RPMI7951 (cell line): ENCODE measurements around the gene PI4KA. TPM values are rescaled to one million over a fixed set of nuclear protein-coding genes. Genes with fewer than 3 reads are reported as not detected.
"Not testable (repeated sequence)": the region's sequence is repeated elsewhere in the genome, so short reads cannot be mapped to it uniquely, and the experiment has no call there.

Experiments
- DNase-seq: peaks from one replicate; pipeline ENCODE4 v3.0.0-alpha.2; 2012; ENCODE audit warnings: low read depth
- total RNA-seq: library from RNA; depleted of rRNA; stranded (reverse); fragments of >200 nt; shearing (Covaris generic); gene quantifications from 2 replicates; pipeline ENCODE4 v1.2.3, GENCODE V29; 2014; rRNA removed

Gene PI4KA
- total RNA-seq: 17.8 and 19.4 TPM in 2 replicates

- DNase-seq: peak; percentile 97
Observed at GRCh38 chr22:20858615-20859416, at the start of gene PI4KA, which contains the start of gene SNAP29. Gene PI4KA (minus strand): TSS chr22:20858811. CDS start chr22:20858725, 86 bp downstream. Gene SNAP29 (plus strand): TSS chr22:20859007. CDS start chr22:20859111, 104 bp downstream.

- DNase-seq: no peak
Observed at GRCh38 chr22:20906387-20906767, 47.8 kb upstream of the PI4KA start.

GRCh38 chr22:20905415-20906386, 47.1 kb upstream of the PI4KA start:
- no peak for DNase-seq

GRCh38 chr22:20904980-20905355, 46.4 kb upstream of the PI4KA start:
- peak; percentile 8 for DNase-seq

GRCh38 chr22:20904008-20904979, 45.7 kb upstream of the PI4KA start:
- peak; percentile 83 for DNase-seq

- DNase-seq: no peak
Observed at GRCh38 chr22:20903093-20903492, 44.5 kb upstream of the PI4KA start.

GRCh38 chr22:20901093-20902033, 42.8 kb upstream of the PI4KA start:
- DNase-seq: not testable (repeated sequence)

- no peak for DNase-seq
Observed at GRCh38 chr22:20899827-20900423, 41.3 kb upstream of the PI4KA start.

GRCh38 chr22:20897737-20898136, 39.1 kb upstream of the PI4KA start:
- DNase-seq: not testable (repeated sequence)

GRCh38 chr22:20890975-20891374, 32.4 kb upstream of the PI4KA start:
- DNase-seq: no peak

GRCh38 chr22:20889904-20890540, 31.4 kb upstream of the PI4KA start:
- DNase-seq: no peak

GRCh38 chr22:20889025-20889704, 30.6 kb upstream of the PI4KA start:
- no peak for DNase-seq

GRCh38 chr22:20887375-20887774, 28.8 kb upstream of the PI4KA start:
- peak; percentile 93 for DNase-seq

- peak; percentile 88 for DNase-seq
Observed at GRCh38 chr22:20885557-20886323, 27.1 kb upstream of the PI4KA start.

- DNase-seq: no peak
Observed at GRCh38 chr22:20885017-20885556, 26.5 kb upstream of the PI4KA start.

GRCh38 chr22:20884454-20884853, 25.8 kb upstream of the PI4KA start:
- DNase-seq: no peak

GRCh38 chr22:20882855-20883254, 24.2 kb upstream of the PI4KA start:
- no peak for DNase-seq
